Lower leg skin (tissue), 4 donors: ENCODE data around the gene CMSS1. TPM values are rescaled to one million over a fixed set of nuclear protein-coding genes. Genes with fewer than 3 reads are reported as not detected.

Experiments
- DNase-seq, 2 donors: peaks; one replicate each; pipeline ENCODE4 v3.0.0-alpha.2; 2019; ENCODE audit warnings: low spot score in 2 of 2
- H3K4me3 ChIP-seq: fragments of 200-600 bp; sonication (generic); 2 replicates; pipeline ENCODE4 v1.5.1; 2017; ENCODE audit warnings: mild to moderate bottlenecking, low read depth; ENCODE audit not compliant: poor library complexity, severe bottlenecking
- POLR2A ChIP-seq, 2 donors: fragments of 450-650 bp; IDR thresholded peaks; one replicate each; pipeline ENCODE4 v1.6.1; 2016 to 2017; ENCODE audit warnings: antibody characterized with exemption in 2 of 2, mild to moderate bottlenecking in 1 of 2, moderate library complexity in 1 of 2
- WGBS, 2 donors: methylation state at CpG; one replicate each; pipeline ENCODE4 v1.1.5; 2018; 5-methylcytosine and 5-hydroxymethylcytosine counted together
- intact Hi-C: fragments of 100-400 bp; cut with DNase I; formaldehyde crosslinking; loops from one replicate; pipeline ENCODE4 v1.15.0; 2023; ENCODE audit warnings: low total_unique reads
- total RNA-seq, 4 donors: library from RNA; depleted of rRNA; stranded (reverse); fragments of >200 nt; gene quantifications; one replicate each; pipeline ENCODE4 v1.1.0, GENCODE V29; 2016
- TF ChIP-seq, protein P1 (sequence below), 3 donors: fragments of 450-650 bp; IDR thresholded peaks; one replicate each; pipeline ENCODE4 v1.5.1; 2016; ENCODE audit warnings: antibody characterized with exemption in 3 of 3, mild to moderate bottlenecking in 3 of 3, moderate library complexity in 2 of 3

CMSS1 gene
- total RNA-seq, 4 donors from 2014 or later: 3.7 to 13.2 (median 7.5) TPM

DNA sequence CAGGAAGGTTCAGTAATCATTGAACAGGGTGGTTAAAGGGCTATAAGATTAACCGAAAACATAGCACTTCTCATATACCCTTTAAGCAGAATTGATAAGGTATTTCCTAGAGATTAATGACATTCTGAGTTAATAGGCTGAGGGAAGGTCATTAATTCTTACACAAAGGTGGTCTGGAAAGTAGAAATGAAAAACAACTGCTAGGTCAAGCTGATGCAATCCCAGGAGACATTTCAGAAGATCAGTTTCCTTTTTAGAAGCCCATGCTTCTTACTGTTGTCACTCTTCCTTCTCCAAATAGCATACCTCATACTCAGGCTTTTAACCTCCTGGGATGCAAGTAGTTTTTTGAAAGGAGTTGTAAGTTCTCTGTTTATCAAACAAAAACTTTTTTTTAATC is 287.8 kb downstream of the CMSS1 start:
- WGBS, 2 donors: 89 to 97% methylated on average over 1 of the region's 1 CpG
- no peak for TF ChIP-seq POLR2A (IDR thresholded peaks at IDR 0.05)
- TF ChIP-seq, protein P1, sequence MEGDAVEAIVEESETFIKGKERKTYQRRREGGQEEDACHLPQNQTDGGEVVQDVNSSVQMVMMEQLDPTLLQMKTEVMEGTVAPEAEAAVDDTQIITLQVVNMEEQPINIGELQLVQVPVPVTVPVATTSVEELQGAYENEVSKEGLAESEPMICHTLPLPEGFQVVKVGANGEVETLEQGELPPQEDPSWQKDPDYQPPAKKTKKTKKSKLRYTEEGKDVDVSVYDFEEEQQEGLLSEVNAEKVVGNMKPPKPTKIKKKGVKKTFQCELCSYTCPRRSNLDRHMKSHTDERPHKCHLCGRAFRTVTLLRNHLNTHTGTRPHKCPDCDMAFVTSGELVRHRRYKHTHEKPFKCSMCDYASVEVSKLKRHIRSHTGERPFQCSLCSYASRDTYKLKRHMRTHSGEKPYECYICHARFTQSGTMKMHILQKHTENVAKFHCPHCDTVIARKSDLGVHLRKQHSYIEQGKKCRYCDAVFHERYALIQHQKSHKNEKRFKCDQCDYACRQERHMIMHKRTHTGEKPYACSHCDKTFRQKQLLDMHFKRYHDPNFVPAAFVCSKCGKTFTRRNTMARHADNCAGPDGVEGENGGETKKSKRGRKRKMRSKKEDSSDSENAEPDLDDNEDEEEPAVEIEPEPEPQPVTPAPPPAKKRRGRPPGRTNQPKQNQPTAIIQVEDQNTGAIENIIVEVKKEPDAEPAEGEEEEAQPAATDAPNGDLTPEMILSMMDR (IDR thresholded peaks at IDR 0.05): no peak
- intact Hi-C loops: no loop called here
- H3K4me3 ChIP-seq: no peak overlapping the region
- DNase-seq: no peak

DNA sequence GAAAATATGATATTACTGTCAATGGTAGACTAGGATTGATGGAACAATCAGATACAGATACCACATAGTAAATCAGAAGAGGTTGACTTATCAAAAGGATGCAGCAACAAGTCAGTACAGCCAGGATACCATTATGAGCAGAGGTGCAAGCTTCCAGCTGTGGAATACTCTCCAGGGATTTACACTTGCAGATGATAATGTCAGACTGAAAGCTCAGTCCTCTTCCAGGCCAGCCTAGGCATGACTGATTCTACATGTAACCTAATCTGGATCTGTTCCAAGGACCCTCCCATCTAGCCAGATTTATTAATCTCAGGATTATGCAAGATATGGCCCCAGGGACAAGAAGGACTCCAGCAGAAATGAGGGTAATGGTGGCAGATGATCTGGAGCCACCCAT is 288.4 kb downstream of the CMSS1 start:
- H3K4me3 ChIP-seq: no peak overlapping the region
- no peak for DNase-seq
- TF ChIP-seq, protein P1 (IDR thresholded peaks at IDR 0.05): no peak
- TF ChIP-seq POLR2A (IDR thresholded peaks at IDR 0.05): no peak
- intact Hi-C loops: no loop called here

DNA sequence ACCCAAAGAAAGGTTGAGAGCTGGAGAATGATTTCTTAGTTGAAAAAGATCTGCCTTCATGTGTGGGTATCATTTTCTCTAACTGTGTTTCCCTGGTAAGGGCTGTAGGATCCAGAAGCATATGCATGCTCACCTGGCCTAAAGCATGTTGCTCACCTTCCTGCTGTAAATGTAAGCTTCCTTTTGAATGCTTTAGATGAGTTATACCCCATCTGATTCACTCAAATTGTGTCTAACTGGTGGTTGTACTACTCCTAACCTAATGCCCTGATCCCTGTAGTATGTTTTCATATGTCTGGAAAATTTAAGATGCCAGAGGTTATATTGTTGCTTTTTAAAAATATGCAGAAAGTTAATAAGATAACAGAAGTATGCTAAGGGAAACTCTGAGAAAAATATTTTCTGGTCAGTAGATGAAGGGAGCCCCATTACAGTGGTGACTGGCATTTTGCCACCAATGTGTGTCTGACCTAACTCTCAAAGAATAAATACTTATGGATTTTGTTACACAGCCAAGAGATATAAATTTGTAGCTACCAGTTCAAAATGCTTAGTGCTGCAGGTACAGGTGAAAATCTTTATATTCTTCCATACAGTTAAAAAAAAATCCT is 289.0 kb downstream of the CMSS1 start:
- TF ChIP-seq, protein P1 (IDR thresholded peaks at IDR 0.05): no peak
- H3K4me3 ChIP-seq: no peak overlapping the region
- intact Hi-C loops: no loop called here
- DNase-seq: no peak

DNA sequence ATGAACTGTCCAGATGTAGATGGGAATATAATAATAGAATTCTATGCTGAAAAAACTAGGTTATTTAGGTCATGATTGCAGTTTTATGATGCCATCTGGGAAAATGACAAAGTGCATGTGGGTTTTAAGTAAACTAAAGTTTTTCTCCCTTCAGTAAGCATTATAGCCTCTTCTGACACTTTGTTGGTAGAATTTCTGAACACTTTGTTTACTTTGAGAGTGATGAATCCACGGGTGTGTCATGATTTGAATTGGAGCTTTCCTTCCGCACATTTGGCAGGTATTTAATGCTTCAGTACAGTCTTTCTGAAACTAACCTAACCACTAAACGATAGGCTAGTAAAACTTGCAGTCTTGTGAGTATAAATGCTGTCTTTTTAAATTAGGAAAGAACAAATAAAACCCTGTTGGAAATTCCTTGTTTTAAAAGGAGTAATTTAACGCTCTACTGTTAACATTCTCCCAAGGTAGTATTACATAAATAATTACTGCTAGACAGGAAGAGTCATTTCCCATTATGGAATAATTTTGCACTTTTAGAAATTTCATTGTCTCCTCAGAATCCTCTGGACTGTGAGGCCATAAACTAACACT is 289.7 kb downstream of the CMSS1 start:
- no peak overlapping the region for H3K4me3 ChIP-seq
- no peak for DNase-seq
- WGBS, 2 donors: 28 to 33% methylated on average over 4 of the region's 4 CpGs
- TF ChIP-seq, protein P1 (IDR thresholded peaks at IDR 0.05): no peak
- no peak for TF ChIP-seq POLR2A (IDR thresholded peaks at IDR 0.05)
- intact Hi-C loops: no loop called here

DNA sequence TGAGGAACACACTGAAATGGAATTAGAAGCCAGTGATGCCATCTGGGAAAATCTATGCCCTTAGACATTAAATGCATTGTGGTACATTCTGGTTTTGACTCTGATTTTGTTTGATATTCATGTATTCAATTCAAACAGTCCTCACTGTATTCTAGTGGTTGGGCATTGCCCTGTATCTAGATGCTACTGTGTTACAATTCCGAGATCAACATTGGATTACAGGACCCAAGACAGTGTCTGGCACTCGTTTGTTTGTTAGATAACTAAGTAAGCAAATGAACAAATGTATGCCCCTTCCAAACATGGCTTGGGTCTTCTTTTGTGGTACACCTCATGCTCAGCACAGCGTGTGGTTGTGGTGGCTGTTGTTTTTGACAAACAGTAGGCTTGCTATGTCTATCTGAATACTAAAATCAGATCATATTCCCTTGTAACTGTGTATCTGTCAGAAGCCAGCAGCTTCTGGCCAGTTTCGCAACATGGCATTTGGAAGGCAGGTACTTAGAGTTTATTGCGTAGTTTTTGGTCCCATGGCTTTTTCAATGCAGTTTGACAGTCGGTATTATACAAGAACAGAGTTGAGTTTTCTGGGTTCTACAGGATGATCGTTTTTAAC is 290.9 kb downstream of the CMSS1 start:
- DNase-seq: no peak
- H3K4me3 ChIP-seq: no peak overlapping the region
- intact Hi-C loops: no loop called here
- TF ChIP-seq, protein P1 (IDR thresholded peaks at IDR 0.05): no peak
- no peak for TF ChIP-seq POLR2A (IDR thresholded peaks at IDR 0.05)
- WGBS, 2 donors: 81 to 82% methylated on average over 7 of the region's 7 CpGs
